A673 (cell line): Measurements from ENCODE around the gene CLEC2D.

ENCODE experiments used
- EZH2 ChIP-seq: fragments of 200-600 bp; sonication (generic); IDR thresholded peaks from 2 replicates; pipeline ENCODE4 v1.6.1; 2017; ENCODE audit warnings: borderline replicate concordance, low read depth, mild to moderate bottlenecking, mixed read lengths, antibody characterized with exemption, low read length; ENCODE audit not compliant: poor library complexity, severe bottlenecking
- TF ChIP-seq, protein P1 (sequence below): fragments of 300-800, 200-600 bp; sonication (generic); conservative IDR thresholded peaks from 2 replicates; pipeline ENCODE4 v1.5.1; 2017; ENCODE audit warnings: low read depth, mild to moderate bottlenecking, antibody characterized with exemption, low read length, moderate library complexity, mixed read lengths

DNA sequence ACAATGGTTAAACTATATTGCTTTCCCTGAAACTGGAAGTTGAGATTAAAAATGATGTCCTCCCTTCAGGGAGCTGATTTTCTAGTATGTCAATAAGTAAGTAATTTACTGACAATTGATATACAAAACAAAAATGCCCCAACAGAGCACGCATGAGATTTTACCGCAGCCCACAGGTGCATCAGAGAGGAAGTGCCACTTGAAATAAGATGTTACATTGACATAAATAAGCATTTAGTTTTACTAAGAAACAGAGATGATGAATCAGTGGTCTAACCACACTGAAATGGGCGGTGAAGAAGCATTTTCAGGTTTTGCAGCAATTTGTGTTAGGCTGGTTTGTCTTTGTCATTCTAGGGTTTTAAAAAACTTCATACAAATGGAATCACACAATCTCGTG, 72.2 kb downstream of the CLEC2D start:
- no peak for TF ChIP-seq EZH2
- TF ChIP-seq, protein P1, sequence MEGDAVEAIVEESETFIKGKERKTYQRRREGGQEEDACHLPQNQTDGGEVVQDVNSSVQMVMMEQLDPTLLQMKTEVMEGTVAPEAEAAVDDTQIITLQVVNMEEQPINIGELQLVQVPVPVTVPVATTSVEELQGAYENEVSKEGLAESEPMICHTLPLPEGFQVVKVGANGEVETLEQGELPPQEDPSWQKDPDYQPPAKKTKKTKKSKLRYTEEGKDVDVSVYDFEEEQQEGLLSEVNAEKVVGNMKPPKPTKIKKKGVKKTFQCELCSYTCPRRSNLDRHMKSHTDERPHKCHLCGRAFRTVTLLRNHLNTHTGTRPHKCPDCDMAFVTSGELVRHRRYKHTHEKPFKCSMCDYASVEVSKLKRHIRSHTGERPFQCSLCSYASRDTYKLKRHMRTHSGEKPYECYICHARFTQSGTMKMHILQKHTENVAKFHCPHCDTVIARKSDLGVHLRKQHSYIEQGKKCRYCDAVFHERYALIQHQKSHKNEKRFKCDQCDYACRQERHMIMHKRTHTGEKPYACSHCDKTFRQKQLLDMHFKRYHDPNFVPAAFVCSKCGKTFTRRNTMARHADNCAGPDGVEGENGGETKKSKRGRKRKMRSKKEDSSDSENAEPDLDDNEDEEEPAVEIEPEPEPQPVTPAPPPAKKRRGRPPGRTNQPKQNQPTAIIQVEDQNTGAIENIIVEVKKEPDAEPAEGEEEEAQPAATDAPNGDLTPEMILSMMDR: no peak
